ENCODE results near the gene SURF4.

SURF4 gene

Small RNA genes lying within 50 kb of the gene (small RNA-seq; reads per million reads assigned to genes)
- gene RF00019 (0 reads per million in 2 experiments), gene SNORD24 (0 reads per million in 2 experiments), gene SNORD36A (0 reads per million in 2 experiments), gene SNORD36B (0 reads per million in 2 experiments), gene SNORD36C (0 reads per million in 2 experiments)
